ENCODE data around the gene PATZ1.
"Not testable (repeated sequence)": the region's sequence is repeated elsewhere in the genome, so short reads cannot be mapped to it uniquely, and the experiment has no call there.

Gene PATZ1

GRCh38 chr22:31334329-31334728 lies 11.8 kb downstream of the PATZ1 start:
- DNase-seq = no peak
- H3K36me3 Mint-ChIP-seq (ENCODE audit: low read depth) = peaks cover 64% of the 10 kb centered on the region
- peaks cover 48% of the 10 kb centered on the region for H3K4me1 Mint-ChIP-seq
- H3K27me3 Mint-ChIP-seq = no peaks in the 10 kb centered on the region
- no peak overlapping the region for H3K4me3 Mint-ChIP-seq
- H3K9me3 Mint-ChIP-seq = no peaks in the 10 kb centered on the region
- ATAC-seq = no peak
- H3K27ac Mint-ChIP-seq = no peak overlapping the region

- Mint-ChIP-seq H3K27me3 (no peaks in the 10 kb centered on the region), H3K9me3 (no peaks in the 10 kb centered on the region), H3K27ac (peak overlapping the region; percentile 53), H3K36me3 (ENCODE audit: low read depth) (peaks cover 65% of the 10 kb centered on the region), H3K4me1 (peaks cover 47% of the 10 kb centered on the region), H3K4me3 (no peak overlapping the region)
- ATAC-seq (no peak), DNase-seq (no peak)
Observed at GRCh38 chr22:31333641-31334040, 12.5 kb downstream of the PATZ1 start.

- Mint-ChIP-seq H3K27ac (peak overlapping the region; percentile 4), H3K27me3 (no peaks in the 10 kb centered on the region), H3K4me1 (peaks cover 40% of the 10 kb centered on the region), H3K36me3 (ENCODE audit: low read depth) (peaks cover 63% of the 10 kb centered on the region), H3K9me3 (no peaks in the 10 kb centered on the region), H3K4me3 (no peak overlapping the region)
- ATAC-seq (no peak), DNase-seq (no peak)
Observed at GRCh38 chr22:31332886-31333285, 13.3 kb downstream of the PATZ1 start.

GRCh38 chr22:31332010-31332409 lies 14.1 kb downstream of the PATZ1 start:
- DNase-seq (no peak), ATAC-seq (no peak)
- H3K27ac Mint-ChIP-seq = no peak overlapping the region
- peaks cover 32% of the 10 kb centered on the region for H3K4me1 Mint-ChIP-seq
- H3K4me3 Mint-ChIP-seq = no peak overlapping the region
- peaks cover 59% of the 10 kb centered on the region for H3K36me3 Mint-ChIP-seq (ENCODE audit: low read depth)
- no peaks in the 10 kb centered on the region for H3K9me3 Mint-ChIP-seq
- H3K27me3 Mint-ChIP-seq = no peaks in the 10 kb centered on the region

GRCh38 chr22:31329453-31330215 lies 16.5 kb downstream of the PATZ1 start:
- Mint-ChIP-seq H3K4me3 (no peak overlapping the region), H3K4me1 (peaks cover 26% of the 10 kb centered on the region), H3K36me3 (ENCODE audit: low read depth) (peaks cover 56% of the 10 kb centered on the region), H3K9me3 (no peaks in the 10 kb centered on the region), H3K27ac (peak overlapping the region; percentile 74), H3K27me3 (no peaks in the 10 kb centered on the region)
- ATAC-seq (peak; percentile 98), DNase-seq (no peak)

- Mint-ChIP-seq H3K36me3 (ENCODE audit: low read depth) (peaks cover 50% of the 10 kb centered on the region), H3K27me3 (no peaks in the 10 kb centered on the region), H3K4me3 (no peak overlapping the region), H3K4me1 (peaks cover 26% of the 10 kb centered on the region), H3K9me3 (no peaks in the 10 kb centered on the region), H3K27ac (peak overlapping the region; percentile 74)
- DNase-seq (no peak), ATAC-seq (no peak)
Observed at GRCh38 chr22:31329029-31329428, 17.1 kb downstream of the PATZ1 start.

- H3K36me3 Mint-ChIP-seq (ENCODE audit: low read depth) = peaks cover 47% of the 10 kb centered on the region
- no peak overlapping the region for H3K4me3 Mint-ChIP-seq
- DNase-seq (no peak), ATAC-seq (no peak)
- H3K9me3 Mint-ChIP-seq = no peaks in the 10 kb centered on the region
- no peak overlapping the region for H3K27ac Mint-ChIP-seq
- no peaks in the 10 kb centered on the region for H3K27me3 Mint-ChIP-seq
- peaks cover 23% of the 10 kb centered on the region for H3K4me1 Mint-ChIP-seq
Observed at GRCh38 chr22:31328544-31328960, 17.6 kb downstream of the PATZ1 start.

- Mint-ChIP-seq H3K9me3 (no peaks in the 10 kb centered on the region), H3K27ac (no peak overlapping the region), H3K27me3 (no peaks in the 10 kb centered on the region), H3K4me1 (peaks cover 23% of the 10 kb centered on the region), H3K4me3 (no peak overlapping the region), H3K36me3 (ENCODE audit: low read depth) (peaks cover 45% of the 10 kb centered on the region)
- DNase-seq (no peak), ATAC-seq (no peak)
Observed at GRCh38 chr22:31327806-31328543, 18.2 kb downstream of the PATZ1 start.

GRCh38 chr22:31326877-31327276 lies 19.3 kb downstream of the PATZ1 start:
- H3K27ac Mint-ChIP-seq = no peak overlapping the region
- H3K36me3 Mint-ChIP-seq (ENCODE audit: low read depth) = peaks cover 40% of the 10 kb centered on the region
- ATAC-seq (no peak), DNase-seq (no peak)
- no peak overlapping the region for H3K4me3 Mint-ChIP-seq
- no peaks in the 10 kb centered on the region for H3K9me3 Mint-ChIP-seq
- peaks cover 23% of the 10 kb centered on the region for H3K4me1 Mint-ChIP-seq
- H3K27me3 Mint-ChIP-seq = no peaks in the 10 kb centered on the region

- H3K9me3 Mint-ChIP-seq = no peaks in the 10 kb centered on the region
- H3K27me3 Mint-ChIP-seq = no peaks in the 10 kb centered on the region
- no peak overlapping the region for H3K4me3 Mint-ChIP-seq
- ATAC-seq (no peak), DNase-seq (no peak)
- H3K4me1 Mint-ChIP-seq = peaks cover 4% of the 10 kb centered on the region
- H3K27ac Mint-ChIP-seq = peak overlapping the region; percentile 24
- peaks cover 16% of the 10 kb centered on the region for H3K36me3 Mint-ChIP-seq (ENCODE audit: low read depth)
Observed at GRCh38 chr22:31323578-31324550, 22.3 kb downstream of the PATZ1 start.

GRCh38 chr22:31321421-31321820 lies 24.7 kb downstream of the PATZ1 start:
- no peak overlapping the region for H3K27ac Mint-ChIP-seq
- no peaks in the 10 kb centered on the region for H3K9me3 Mint-ChIP-seq
- H3K4me3 Mint-ChIP-seq = no peak overlapping the region
- H3K36me3 Mint-ChIP-seq (ENCODE audit: low read depth) = peaks cover 13% of the 10 kb centered on the region
- no peaks in the 10 kb centered on the region for H3K27me3 Mint-ChIP-seq
- ATAC-seq (no peak), DNase-seq (no peak)
- H3K4me1 Mint-ChIP-seq = peaks cover 4% of the 10 kb centered on the region

- H3K27me3 Mint-ChIP-seq, H3K4me3 Mint-ChIP-seq, H3K9me3 Mint-ChIP-seq, ATAC-seq, H3K27ac Mint-ChIP-seq, DNase-seq: not testable (repeated sequence)
- peaks cover 17% of the 10 kb centered on the region for H3K4me1 Mint-ChIP-seq
- H3K36me3 Mint-ChIP-seq (ENCODE audit: low read depth) = peaks cover 14% of the 10 kb centered on the region
Observed at GRCh38 chr22:31314220-31314619, 31.9 kb downstream of the PATZ1 start.

GRCh38 chr22:31313366-31314147 lies 32.6 kb downstream of the PATZ1 start:
- peaks cover 20% of the 10 kb centered on the region for H3K4me1 Mint-ChIP-seq
- no peak overlapping the region for H3K4me3 Mint-ChIP-seq
- peaks cover 14% of the 10 kb centered on the region for H3K36me3 Mint-ChIP-seq (ENCODE audit: low read depth)
- ATAC-seq = peak; percentile 57
- no peaks in the 10 kb centered on the region for H3K9me3 Mint-ChIP-seq
- peak; percentile 77 for DNase-seq
- H3K27me3 Mint-ChIP-seq = no peaks in the 10 kb centered on the region
- peak overlapping the region; percentile 3 for H3K27ac Mint-ChIP-seq

- Mint-ChIP-seq H3K4me1 (peaks cover 45% of the 10 kb centered on the region), H3K27ac (peak overlapping the region; percentile 13), H3K9me3 (no peaks in the 10 kb centered on the region), H3K4me3 (no peak overlapping the region), H3K27me3 (no peaks in the 10 kb centered on the region), H3K36me3 (ENCODE audit: low read depth) (no peaks in the 10 kb centered on the region)
- ATAC-seq = no peak
- no peak for DNase-seq
Observed at GRCh38 chr22:31308181-31308580, 38.0 kb downstream of the PATZ1 start.

Data from activated naive CD8-positive, alpha-beta T cell treated with anti-CD3 and anti-CD28 coated beads, Interleukin-2, amount 50 U/mL, for 24 hours (primary cell).